GM18498 (cell line): Measurements from ENCODE around the gene CTTN.

Source experiments
- ATAC-seq: cut with Tn5 transposase; IDR thresholded peaks from one replicate; pipeline ENCODE4 v1.9.1; 2021; ENCODE audit warnings: mild to moderate bottlenecking, moderate library complexity; ENCODE audit not compliant: unreplicated experiment

Gene CTTN

GRCh38 chr11:70424765-70425344 lies 26.5 kb downstream of the CTTN start:
- no peak for ATAC-seq

GRCh38 chr11:70427436-70427835 lies 29.1 kb downstream of the CTTN start:
- no peak for ATAC-seq

DNA sequence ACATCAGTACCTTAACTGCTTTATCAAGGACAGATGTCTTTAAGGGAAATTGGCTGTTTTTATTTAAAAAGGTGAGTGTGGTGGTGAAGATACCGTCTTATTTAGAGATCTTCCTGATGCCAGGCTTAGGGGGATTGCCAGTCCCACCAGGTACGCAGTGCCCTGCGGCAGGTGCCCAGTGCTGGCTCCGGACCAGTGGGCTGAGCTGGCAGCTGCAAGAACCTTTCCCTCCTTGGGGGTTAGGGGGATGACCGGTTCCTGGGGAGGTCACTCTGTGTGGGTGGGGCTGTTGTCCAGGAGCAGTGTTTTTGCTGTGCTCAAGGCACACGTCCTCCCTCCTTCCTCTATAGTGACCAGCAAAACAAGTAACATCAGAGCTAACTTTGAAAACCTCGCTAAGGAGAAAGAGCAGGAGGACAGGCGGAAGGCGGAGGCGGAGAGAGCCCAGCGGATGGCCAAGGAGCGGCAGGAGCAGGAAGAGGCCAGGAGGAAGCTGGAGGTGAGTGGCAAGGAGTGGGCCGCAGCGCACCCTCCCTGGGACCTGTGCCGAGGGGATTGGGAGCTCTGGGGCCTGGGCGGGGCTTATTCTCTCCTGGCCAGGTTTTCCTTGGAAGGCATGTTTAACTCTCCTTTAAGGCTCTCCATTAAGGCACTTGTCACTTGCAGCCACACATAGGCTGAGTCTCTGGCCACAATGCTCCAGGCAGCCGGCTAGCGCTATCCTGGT lies 30.5 kb downstream of the CTTN start:
- ATAC-seq, result no peak

DNA sequence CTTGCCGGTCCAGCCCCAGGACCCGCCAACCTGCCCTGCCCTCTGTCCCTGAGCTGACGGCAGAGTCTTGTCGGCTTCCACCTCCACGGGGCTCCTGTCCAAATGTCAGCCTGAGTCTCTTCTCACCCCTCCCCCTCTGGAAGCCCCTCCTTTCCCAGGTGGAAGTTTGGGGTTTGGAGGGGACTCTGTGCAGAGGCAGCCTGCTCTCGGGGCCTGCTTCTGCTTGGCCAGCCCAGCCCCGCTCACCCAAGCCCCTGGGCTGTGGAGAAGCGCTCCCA lies 31.0 kb downstream of the CTTN start:
- ATAC-seq, result no peak

- no peak for ATAC-seq
Observed at GRCh38 chr11:70429724-70430521, 31.6 kb downstream of the CTTN start.

DNA sequence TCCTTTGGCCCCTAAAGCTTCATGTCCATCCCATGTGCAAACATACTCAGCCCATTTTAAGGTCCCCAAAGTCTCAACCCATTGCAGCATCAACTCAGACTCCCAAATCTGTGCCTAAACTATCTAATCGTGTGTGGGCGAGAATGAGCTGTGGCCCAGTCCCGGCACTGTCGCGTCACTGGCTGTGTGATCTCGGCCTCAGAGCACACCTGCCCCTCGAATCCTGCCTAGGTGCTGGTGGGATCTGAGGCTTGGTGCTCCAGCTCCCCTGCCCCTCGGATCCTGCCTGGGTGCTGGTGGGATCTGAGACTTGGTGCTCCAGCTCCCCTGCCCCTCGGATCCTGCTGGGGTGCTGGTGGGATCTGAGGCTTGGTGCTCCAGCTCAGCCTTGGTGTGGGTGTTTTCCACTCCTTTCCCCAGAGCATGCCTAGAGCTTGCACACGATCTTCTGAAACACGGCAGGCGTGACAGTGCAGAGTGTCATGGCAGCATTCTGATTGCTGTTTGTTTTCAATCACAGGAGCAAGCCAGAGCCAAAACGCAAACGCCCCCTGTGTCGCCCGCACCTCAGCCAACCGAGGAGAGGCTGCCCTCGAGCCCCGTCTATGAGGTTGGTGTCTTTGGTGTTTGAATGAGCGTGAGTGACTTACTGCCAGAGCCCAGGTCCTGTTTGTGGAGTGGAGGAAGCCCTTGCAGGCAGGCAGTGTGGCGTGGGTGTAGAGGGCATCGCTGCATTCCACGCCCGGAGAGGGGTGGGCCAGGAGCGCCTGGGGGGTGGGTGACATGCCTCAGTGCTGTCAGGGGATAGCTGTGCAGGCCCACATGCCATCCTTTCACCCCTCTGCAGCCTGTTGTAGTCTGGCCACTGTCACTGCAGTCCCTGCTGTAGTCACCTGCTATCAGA lies 32.6 kb downstream of the CTTN start:
- no peak for ATAC-seq

- no peak for ATAC-seq
Observed at GRCh38 chr11:70431611-70432010, 33.3 kb downstream of the CTTN start.

GRCh38 chr11:70432065-70432464 lies 33.7 kb downstream of the CTTN start:
- ATAC-seq, result no peak

- ATAC-seq, result no peak
Observed at GRCh38 chr11:70432580-70432979, 34.3 kb downstream of the CTTN start.

GRCh38 chr11:70433038-70433437 lies 34.7 kb downstream of the CTTN start:
- no peak for ATAC-seq

- no peak for ATAC-seq
Observed at GRCh38 chr11:70433526-70433925, 35.2 kb downstream of the CTTN start.

- no peak for ATAC-seq
Observed at GRCh38 chr11:70433966-70434812, 35.9 kb downstream of the CTTN start.

DNA sequence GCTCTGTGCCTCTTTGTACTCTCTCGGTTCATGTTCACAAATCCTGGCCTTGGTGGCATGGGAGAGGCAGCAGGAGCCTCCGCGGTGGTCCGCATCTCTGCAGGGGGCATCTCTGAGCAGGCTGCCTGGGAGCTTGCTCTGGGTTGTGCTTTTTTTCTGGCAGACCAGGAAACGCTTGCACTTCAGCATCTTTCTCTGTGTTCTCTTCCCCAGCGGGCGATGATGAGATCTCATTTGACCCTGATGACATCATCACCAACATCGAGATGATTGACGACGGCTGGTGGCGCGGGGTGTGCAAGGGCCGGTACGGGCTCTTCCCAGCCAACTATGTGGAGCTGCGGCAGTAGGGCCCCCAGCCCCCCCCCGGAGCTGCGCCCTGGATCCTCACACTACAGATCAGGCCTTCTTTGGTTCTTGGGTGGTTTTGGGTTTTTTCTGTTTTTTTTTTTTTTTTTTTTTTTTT lies 36.5 kb downstream of the CTTN start:
- ATAC-seq, result no peak

DNA sequence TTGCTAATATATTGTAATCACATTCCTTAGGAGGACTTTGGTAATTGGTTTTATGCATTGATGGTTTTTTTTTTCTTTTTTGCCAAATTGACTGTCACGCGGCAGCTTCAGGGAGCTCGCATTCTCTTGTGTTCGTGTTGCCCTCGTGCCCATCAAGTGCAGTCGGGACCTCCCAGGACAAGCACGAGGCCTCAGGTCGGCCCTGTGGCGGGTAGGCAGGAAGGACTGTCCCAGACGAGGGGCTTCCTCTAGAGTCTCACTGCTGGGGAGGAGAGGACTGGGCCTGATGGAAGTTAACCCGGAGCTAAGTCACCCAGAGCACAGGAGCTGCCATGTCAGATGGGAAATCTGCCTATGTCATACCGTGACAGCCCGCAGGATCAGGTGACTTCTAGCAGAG lies 37.0 kb downstream of the CTTN start:
- ATAC-seq, result no peak

- no peak for ATAC-seq
Observed at GRCh38 chr11:70435765-70436500, 37.6 kb downstream of the CTTN start.

DNA sequence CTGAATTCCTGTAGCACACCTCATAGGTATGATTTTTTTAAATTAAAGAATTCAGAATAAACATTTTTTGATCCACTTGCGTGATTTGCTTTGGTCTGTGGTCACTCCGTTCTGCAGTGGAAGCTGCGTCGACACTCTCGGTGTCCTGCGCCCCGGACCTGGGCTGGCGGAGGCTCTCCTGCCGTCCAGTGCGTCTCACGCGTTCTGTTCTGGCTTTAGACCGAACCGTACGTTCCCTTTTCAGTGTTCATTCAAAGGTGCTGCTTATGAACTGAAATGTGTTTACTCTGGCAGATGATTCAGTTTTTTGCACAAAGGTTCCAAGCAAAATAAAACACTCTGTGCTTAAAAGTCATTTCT lies 38.2 kb downstream of the CTTN start:
- ATAC-seq, result no peak

DNA sequence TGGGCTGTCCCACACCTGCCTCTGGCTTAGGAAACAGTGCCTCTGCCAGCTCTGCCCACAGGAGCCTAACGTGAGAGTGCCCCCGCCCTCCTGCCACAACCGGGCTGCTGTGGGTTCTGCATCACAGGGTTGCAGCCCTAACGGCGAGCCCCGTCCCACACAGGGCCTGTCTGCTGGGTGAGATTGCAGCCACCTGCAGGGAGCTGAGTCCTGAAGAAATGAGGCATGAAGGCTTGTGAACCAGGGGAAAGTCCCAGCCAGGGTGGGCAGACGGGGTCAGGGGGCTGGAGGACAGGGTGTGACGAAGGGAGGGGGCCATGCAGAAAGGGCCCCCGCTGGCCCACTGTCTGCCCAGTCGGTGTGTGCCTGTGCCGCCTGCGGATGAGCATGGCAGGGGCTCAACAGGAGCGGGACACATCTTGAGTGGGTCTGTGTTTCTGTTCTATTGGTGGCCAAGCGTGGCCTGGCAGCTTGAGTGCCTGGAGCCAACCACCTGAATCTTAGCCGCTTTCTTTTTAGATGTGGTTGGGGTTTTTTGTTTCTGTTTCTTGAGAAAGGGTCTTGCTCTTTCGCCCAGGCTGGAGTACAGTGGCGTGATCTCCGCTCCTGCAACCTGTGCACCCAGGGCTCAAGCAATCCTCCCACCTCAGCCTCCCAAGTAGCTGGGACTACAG lies 38.9 kb downstream of the CTTN start:
- ATAC-seq, result no peak

DNA sequence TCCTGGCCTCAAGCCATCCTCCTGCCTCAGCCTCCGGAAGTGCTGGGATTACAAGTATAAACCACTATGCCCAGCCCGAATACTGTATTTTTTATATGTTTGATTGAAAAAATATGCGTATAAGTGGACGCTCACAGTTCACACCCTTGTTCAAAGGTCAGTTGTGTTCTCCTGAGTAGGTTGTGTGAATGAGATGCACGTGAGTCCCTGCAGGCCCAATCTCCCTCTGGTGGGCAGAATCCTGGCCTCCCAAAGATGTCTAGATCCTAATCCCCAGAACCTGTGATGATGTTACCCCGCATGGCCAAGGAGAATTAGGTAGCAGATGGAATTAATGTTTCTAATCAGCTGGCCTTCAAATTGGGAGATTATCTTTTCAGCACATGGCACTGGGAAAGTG lies 41.9 kb downstream of the CTTN start:
- no peak for ATAC-seq

DNA sequence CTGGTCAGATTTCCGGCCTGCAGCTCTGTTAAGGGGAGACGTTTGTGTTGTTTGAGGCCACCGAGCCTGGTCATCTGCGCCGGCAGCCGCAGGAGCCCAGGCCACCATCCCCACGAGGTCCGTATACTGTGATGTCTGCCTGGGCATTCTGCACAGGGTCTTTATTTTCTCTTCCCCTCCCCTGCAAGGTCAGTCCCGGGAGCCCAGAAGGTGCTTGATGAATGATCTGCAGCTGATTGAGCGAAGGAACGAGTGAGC lies 45.4 kb downstream of the CTTN start:
- no peak for ATAC-seq
